Tongue (tissue), 2 donors: ENCODE data around the gene TRPM3. TPM values are rescaled to one million over a fixed set of nuclear protein-coding genes. Genes with fewer than 3 reads are reported as not detected.

ENCODE experiments used
- DNase-seq: peaks from one replicate; pipeline ENCODE4 v3.0.0-alpha.2; 2015
- total RNA-seq: library from RNA; depleted of rRNA; stranded (reverse); fragments of >200 nt; gene quantifications from one replicate; pipeline ENCODE4 v1.2.3, GENCODE V29; 2014

The TRPM3 gene
- total RNA-seq, 1 donor from 2014 or later = 0.72 TPM

DNA sequence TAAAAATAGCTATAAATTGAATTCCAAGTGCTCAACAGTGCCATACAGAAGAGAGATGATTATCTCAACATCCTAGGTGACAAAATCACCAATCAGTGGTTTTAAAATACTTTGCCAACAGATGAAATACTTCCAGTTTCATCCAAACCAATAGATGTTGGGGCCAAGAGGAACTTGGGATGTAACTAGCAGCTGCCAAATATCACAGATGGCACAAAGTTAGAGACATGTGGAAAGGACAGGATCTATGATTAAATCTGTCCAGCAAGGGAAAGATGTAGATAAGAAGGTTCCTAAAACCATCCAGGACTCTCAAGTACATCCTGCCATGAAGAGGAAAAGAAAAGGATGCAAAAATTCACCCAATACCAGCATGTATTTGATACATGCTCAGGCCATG lies 23.8 kb downstream of the TRPM3 start:
- DNase-seq = no peak

DNA sequence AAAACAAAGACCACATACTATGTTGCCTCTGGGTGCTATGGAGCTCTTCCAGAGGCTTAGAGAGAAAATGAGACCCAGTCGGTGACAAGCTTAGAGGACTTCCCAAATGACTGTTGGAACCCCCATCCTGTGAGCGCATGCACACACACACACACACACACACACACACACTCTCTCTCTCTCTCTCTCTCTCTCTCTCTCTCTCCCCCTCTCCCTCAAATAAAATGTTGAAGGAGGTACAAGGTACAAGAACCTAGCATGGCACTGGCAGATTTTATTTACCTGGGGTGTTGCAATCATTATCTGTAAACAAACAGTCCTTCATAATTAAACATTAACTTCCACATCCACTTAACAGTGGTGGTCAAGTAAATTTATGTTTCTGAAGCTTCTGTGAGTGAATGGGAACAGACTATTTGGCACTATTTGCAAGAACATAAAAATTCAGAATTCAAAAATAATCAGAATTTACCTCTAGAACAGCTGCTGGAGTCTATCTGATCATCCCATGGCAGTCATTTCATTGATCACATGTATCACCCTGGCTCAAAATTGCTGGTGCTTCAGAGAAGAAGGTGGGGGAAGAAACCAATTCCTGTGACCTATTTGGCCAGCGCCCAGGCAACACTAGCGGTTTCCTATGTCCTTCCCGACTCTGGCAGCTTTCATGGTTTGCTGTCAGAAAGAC lies 24.9 kb downstream of the TRPM3 start:
- no peak for DNase-seq

DNA sequence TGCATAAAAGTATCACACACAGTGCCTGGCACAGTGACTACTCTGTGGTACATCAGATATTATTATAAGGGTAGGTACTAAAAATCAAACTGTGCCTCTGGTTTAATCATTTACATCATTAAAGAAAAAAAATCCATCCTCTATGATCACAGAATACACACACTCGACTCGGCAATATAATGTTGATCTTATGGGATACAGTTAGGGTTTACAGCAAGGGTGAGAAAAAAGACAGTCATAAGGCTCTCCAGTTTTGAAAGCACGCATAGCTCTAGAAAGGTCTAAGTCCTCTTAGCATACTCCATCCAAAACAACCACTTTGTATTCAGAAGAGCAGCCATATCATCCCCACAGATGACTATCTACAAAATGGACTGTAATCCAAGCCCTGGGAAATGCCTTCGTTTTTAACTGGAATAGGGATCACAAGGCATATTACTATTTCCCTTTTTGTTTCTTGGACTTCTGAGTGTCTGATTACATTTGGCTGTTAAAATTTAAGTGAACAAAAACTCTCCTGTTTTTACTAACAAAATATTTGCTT lies 26.6 kb downstream of the TRPM3 start:
- DNase-seq = no peak

DNA sequence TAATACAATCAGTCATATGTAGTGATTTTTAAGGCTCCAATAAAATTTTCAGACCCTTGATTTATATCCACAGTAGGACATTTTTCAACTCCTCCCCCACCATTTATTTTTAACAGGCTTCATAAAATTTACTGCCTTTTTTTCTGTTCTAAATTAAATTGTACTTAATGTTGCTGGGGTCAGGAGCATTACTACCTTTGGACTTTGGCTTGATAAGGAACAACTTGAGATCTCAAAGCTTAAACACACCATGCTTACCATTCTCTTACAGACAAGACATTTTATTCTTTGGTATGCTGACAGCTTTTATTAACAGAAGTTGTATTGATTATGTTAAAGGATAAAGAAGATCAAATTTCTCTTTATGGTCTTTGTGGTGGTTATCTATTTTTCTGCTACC lies 30.5 kb downstream of the TRPM3 start:
- no peak for DNase-seq

DNA sequence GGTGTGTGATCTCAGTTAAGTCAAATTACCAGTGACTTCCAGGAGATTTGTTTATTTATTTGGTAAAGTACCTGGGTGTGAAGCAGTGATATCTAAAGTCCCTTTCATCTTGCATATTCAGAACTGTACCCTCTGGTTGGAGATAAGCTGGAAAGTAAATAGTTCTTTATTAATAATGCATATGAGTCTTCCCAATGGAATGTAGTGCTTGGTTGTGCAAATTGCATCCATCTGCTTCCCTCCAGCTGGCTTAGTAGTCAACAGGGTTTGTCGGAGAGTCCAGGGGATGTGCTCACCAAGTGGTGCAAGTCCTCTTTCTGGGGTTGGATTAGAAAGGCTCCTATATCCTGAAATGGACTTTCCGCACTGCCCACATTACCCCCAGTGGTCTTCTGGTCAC lies 42.0 kb downstream of the TRPM3 start:
- no peak for DNase-seq

DNA sequence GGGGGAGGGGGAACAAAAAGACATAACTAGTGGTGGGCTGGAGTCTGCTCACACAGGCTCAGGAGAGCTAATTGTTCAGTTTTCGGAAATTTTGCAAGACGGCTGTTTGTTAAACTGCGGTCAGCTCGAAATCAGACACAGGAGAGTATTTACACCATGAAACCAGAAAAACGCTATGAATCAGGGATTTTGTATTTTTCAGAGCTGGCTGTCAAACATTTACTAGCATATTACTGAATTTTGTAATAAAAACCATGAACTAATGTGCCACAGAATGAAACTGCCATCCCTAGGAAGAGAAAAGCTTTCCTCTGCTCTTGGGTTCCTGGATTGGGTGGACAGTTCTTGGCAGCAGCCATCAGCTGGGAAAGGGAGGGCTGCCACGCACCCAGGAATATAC lies 45.3 kb downstream of the TRPM3 start:
- DNase-seq = no peak

DNA sequence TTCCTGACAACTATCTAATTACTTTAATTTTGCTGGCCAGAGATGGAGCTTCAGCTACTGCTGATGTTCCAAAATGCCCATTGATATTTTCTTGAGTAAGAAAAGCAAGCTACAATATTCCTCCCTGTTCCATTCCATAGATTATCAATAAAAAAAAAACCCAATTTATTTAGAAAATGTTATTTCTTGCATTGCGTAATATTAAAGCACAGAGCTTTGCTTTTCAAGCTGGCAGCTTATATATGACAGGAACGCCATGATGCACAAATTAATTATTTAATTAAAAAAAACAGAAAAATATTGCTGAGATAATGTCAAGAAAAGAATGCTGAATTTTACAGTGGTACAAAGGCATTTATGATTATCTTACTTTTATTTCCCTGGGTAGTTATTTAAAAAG lies 47.9 kb downstream of the TRPM3 start:
- DNase-seq = no peak

DNA sequence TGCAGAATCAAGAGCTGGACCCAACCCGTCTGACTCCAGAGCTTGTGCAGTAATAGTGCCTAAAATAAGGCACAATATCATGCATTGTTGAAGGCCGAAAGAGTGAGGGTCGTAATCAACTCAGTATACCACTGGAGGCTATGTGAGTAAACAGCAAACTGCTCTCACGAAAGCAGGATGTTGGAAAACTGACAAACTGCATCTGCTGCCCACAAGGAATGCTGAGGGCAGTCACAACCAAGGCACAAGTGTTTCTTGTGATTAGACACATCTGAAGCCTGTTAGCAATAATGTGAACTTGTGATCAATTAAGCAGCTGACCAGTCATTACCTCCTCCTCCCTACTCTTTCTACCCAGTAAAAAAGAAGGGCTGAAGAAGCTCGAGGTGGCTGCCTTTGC lies 48.8 kb downstream of the TRPM3 start:
- no peak for DNase-seq

DNA sequence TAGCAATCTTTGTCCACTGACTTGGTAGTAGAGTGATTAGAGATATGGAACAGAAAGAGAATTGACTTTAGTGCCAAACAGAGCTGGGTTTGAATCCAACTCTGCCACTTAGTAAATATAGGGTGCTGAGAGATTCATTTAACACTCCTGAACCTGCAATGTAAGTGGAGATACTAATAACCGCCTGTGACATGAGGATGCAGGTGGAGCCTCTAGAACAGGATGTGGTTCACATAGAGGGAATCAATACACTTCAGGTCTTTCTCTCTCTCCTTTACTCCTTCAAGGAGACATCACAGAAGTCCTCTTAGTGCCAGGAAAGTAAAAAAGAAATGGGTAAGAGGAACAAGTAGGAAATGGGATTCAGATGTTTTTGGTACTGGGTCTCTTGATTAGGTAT lies 49.8 kb downstream of the TRPM3 start:
- no peak for DNase-seq

DNA sequence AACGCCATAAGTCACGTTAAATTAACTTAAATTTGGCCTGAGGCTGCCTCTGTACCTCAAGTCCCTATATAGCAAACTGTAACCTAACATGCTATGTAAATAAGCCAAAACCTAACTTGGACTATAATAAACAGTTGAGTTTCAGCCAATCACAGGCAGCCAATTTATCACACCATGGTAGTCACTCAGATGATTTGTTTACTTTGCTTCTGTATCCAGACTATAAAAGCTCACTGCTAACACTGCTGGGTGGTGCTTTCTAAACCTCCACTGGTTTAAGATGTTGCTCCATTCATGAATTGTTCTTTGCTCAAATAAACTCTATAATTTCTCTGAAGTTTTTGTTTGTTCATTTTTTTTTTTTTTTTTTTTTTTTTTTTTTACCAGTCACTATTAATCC lies 62.8 kb downstream of the TRPM3 start:
- no peak for DNase-seq

DNA sequence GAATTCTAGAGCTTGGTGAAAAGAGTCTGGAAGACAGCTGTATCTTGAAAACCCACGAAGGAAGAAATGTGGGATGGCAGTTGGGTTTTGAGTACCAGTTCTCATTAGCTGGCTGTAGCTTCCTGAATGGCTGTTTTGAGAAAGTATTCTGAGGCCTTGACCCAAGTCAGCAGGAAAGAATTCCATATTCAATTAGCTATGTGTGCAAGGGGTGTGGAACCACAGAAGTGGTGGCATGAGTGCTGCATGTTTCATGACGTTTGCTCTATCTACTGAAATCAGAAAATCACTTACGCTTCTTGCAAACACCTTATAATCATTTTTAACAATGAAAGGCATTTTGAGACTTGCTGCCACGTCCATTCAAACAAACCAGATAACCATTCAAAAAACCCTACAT lies 69.1 kb downstream of the TRPM3 start:
- no peak for DNase-seq

DNA sequence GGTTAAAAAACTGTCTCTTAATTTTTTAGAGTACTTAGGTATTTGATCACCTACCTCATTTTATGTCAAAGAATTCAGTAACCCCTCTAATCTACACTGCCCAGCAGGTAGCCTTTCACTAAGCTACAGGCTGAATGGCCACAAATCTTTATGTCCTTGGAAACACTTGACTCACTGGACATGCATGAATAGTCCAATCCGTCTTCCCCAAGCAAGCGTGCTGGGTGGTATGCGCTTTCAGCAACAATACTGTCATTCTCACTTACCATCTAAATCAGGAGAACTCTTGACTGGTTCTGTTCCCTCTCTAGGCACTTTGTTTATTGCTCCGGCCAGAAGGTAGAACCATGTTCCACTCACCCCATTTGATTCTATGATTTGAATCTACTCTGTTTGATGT lies 73.1 kb downstream of the TRPM3 start:
- DNase-seq = no peak

DNA sequence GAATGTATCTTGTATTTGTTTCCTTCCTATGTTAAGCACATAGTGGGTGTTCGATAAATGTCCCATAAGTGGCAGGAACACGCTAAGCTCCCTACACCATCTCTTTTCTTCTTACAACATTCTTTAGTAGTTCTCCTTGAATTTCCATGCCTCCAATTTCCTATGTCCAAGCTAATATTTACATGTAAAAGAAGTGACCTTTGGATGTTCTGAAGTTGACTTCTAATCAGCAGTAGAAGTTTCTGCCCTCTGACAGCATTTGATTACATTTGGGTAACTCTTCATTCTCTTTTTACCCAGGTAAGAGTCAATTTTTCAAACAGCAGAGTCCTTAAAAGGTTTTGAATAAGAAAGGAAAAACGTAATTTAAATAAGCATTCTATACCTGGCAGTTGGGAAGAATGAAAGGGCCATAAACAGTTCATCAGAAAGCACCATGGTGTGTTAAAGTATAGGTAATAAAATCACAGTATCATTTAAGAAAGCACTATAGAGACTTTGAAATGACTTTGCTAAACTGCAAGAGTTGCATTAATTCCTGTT lies 78.9 kb downstream of the TRPM3 start:
- DNase-seq = no peak

DNA sequence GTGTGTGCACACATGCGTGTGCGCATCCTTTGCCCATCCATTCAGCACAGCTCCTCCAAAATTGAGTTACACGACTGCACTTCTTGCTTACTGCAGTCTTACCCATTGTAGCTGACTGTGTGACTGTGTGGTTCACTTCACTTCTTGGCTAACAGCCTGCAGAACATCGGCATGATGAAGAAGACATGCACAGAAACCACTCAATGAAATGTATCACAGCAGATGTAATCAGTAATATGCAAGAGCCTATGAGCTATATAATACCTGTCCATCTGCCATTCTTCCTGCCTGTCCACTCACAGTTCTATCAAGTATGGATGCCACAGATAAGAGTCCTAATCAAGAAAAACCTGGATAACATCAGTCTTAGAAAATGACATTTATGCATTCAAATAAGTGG lies 83.9 kb downstream of the TRPM3 start:
- DNase-seq = no peak

DNA sequence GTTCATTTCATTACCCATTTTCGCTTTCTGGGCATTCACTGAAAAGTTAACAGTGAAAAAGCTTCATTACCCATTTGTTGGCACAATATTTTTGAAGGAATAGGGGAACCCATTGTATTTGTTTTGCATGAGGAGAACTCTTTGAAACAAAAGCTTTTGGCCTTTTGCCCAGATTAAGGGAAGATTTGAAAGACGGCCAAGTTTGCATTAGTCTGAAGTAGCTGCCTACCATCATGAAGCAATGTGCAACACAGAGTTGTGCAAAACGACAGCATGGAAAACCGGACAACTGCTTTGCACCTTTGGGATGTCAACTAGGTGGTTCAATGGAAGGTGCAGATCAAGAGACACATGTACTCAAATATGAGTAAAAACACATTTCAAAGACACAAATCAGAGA lies 84.9 kb downstream of the TRPM3 start:
- DNase-seq = peak; percentile 62

DNA sequence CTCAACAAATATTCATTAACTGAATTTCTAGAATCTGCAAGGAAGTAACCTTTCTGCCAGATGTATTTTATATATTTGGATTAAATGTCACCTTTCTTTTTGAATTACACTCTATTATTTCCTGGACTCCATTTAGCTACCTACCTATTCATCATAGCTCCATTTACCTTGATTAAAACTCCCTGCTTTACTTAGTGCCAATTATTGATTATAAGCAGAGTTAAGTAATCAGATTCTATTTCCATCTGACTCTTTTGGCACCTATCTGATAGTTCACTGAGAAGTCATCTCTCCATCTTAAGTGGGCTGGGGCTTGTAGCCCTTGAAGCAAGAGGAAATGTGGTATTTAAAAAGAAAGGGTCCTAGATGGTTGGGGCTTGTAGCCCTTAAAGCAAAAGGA lies 88.6 kb downstream of the TRPM3 start:
- no peak for DNase-seq

DNA sequence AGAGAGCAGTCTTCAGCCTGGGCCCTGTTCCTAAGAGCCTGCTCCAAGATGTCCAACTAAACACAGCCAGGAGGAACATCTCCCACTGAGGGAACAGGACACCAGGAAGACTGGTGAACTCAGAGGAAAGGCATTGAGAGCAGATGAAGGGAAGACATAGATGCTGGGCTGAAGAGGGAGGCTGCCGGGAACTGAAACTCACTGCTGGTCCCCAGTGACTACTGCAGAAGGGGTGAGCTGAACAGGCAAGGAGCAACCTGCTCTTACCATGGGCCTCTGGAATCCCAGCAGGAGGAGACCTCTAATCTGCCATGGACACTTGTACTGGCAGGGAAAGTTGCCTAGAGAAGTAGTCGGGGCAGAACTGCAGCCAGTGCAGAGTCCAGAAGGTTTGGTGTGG lies 95.7 kb downstream of the TRPM3 start:
- DNase-seq = no peak

DNA sequence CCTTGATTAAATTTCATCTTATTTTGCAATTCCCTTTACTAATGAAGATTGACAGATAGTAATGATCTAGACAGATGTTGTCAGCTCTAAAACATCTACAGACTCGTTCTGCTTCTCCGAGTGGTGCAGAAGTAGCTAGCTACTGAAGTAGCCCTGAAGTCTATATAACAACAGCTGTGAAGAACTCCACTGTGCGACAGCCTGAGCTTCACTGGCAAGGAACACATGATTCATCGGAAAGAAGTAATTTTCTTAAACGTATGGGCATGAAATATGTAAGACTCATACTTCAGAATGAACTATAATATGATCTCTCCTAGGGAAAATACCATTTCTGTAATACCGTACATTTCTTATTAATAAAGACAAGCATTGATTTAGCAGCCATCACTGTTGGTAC lies 96.2 kb downstream of the TRPM3 start:
- no peak for DNase-seq

DNA sequence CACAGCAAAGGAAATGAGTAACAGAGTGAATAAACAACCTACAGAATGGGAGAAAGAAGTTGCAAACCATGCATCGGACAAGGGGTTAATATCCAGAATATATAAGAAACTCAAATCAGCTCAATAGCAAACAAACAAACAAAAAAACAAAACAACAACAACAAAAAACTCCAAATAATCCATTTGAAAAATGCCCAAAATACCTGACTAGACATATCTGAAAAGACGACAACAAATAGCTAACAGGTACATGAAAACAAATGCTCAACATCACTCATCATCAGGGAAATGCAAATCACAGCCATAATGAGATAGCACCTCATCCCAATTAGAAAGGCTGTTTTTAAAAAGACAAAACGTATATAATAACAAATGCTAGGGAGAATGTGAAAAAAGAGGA lies 111.2 kb downstream of the TRPM3 start:
- no peak for DNase-seq

DNA sequence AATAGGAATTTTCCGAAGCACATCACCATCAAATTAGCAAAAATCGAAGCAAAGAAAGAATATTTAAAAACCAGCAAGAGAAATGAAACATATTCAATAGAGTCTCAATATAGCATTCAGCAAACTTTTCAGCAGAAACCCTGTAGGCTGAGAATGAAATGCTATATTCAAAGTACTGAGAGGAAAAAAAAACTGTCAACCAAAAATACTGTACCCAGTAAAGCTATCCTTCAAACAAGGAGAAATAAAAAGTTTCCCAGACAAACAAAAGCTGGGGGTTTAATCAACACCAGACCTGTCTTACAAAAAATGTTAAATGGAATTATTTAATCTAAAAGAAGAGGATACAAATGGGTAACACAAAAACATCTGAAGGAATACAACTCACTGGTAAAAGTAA lies 116.0 kb downstream of the TRPM3 start:
- DNase-seq = no peak

DNA sequence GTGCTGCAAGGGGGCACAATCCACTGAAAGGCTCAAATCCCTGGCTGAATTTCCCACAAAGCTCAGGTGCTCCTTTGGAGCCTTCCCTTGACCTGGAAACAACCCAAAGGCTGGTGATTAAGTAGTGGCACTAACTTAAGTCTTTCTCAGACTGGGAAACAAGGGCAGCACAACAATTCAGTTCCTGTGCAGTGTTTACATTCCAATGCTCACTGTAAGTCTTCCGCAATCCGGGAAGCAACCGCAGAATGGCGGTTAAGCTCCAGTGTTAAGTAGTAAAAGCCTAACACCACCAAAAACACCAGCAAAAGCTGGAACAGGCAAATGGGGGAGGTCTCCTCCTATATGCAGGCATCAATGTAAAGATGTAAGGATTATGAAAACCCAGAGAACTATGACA lies 117.2 kb downstream of the TRPM3 start:
- no peak for DNase-seq

DNA sequence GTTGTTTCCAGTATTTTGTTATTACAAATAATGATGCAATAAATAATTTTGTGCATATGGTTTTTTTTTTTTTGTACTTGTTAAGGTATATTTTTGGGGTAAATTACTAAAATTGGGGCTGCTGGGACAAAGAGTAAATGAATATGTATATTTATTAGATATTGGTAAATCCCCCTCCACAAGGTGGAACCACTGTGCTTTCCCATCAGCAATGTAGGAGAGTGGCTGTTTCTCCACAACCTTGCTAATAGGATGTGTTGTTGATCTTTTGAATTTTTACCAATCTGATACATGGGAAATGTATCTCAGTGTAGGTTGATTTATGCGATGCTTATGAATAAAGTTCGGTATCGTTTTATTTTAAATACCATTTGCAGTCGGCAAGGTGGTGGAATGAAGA lies 118.1 kb downstream of the TRPM3 start:
- DNase-seq = no peak

DNA sequence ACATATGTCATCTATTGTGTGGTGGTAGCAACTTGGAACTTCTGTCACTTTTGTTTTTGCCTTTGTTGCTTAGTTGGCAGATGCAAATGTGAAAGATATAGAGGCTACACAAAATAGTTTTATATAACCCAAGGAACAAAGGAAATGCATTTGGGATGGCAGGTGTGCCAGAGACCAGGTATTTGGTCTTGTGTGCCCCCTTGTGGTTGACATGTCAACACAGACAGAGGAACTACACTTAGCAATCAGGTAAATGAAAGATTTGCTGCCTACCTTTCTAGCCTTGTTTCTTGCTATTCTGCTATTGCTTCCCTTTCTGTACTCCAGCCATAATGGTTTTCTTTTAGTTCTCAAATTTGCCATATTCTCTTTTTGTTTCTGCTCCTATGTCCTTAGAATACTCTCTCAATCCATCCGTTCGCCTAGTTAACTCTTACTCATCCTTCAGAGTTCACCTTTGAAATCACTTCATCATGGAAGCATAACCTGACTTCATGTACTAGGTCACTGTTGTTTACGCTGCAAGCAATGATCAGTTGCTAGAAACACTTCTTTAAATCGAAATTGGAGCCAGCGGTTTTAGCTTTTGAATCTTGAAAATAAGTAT lies 119.5 kb downstream of the TRPM3 start:
- DNase-seq = no peak

DNA sequence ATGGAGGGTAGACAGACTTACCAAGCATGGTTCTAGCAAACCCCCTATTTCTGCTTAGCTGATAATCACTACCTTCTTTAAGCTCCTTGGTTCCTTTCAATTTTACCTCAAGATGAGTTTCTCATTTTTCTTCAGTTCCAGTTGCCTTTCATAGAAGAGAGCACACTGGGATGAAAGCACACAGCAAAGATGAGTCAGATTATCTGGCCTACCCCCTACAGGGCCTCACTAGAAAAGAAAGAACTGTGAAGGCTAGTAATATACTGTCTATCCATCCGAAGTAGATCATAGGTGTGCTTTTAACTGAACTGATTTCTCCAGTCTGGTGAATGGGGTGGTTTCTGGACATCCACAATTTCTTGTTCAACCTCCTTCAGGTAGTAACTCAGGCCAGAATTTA lies 122.5 kb downstream of the TRPM3 start:
- no peak for DNase-seq
